H1 (cell line): ENCODE data around the gene ZNF462. TPM values are rescaled to one million over a fixed set of nuclear protein-coding genes. Genes with fewer than 3 reads are reported as not detected.
A peak's percentile ranks its signal among the peaks of the same experiment; 100 is the strongest.

ENCODE experiments used
- CTCF ChIA-PET: fragments of 300-600 bp; sonication (Branson Sonifier 250); formaldehyde crosslinking; loops from one replicate; lab custom pipeline; 2021; ENCODE audit not compliant: partially characterized antibody; lab: Charles Lee
- POLR2A ChIA-PET: fragments of 300-600 bp; sonication (Branson Sonifier 250); formaldehyde crosslinking; loops from one replicate; lab custom pipeline; 2021; ENCODE audit warnings: inconsistent platforms; ENCODE audit not compliant: partially characterized antibody; lab: Charles Lee
- DNase-seq, 2 experiments: peaks; one replicate each; pipeline versions ENCODE4 v3.0.0 to v3.0.0-alpha.2; 2010 to 2022; ENCODE audit warnings: low spot score in 2 of 2, low read depth in 1 of 2, mixed read lengths in 1 of 2
- FAIRE-seq: peaks from 2 replicates; lab custom pipeline; 2011; peaks lifted over from hg19 to GRCh38; lab: Jason Lieb, UNC
- H2AFZ ChIP-seq: 2 replicates; pipeline ENCODE4 v1.8.1; 2012; ENCODE audit warnings: low read length, inconsistent platforms
- H2AK5ac ChIP-seq: 2 replicates; pipeline ENCODE4 v1.6.1; 2013; ENCODE audit warnings: low read depth, low read length
- H2BK120ac ChIP-seq: replicated peaks from 2 replicates; pipeline ENCODE3; 2013; ENCODE audit warnings: low read depth, low read length, inconsistent platforms
- H2BK12ac ChIP-seq: 2 replicates; pipeline ENCODE4 v1.6.1; 2013; ENCODE audit warnings: low read depth, low read length
- H2BK15ac ChIP-seq: 2 replicates; pipeline ENCODE4 v1.6.1; 2013; ENCODE audit warnings: low read length
- H2BK20ac ChIP-seq: 2 replicates; pipeline ENCODE4 v1.6.1; 2013; ENCODE audit warnings: low read length
- H2BK5ac ChIP-seq: 2 replicates; pipeline ENCODE4 v1.6.1; 2013; ENCODE audit warnings: low read depth, low read length
- H3K14ac ChIP-seq: 2 replicates; pipeline ENCODE4 v1.6.1; 2013; ENCODE audit warnings: inconsistent platforms; ENCODE audit not compliant: insufficient read length
- H3K18ac ChIP-seq: 2 replicates; pipeline ENCODE4 v1.6.1; 2013; ENCODE audit warnings: low read length; ENCODE audit errors: extremely low read depth
- H3K23ac ChIP-seq: 2 replicates; pipeline ENCODE4 v1.6.1; 2013; ENCODE audit warnings: inconsistent platforms; ENCODE audit not compliant: insufficient read length
- H3K23me2 ChIP-seq: 2 replicates; pipeline ENCODE4 v1.6.1; 2013; ENCODE audit warnings: low read depth, low read length
- H3K27ac ChIP-seq: 2 replicates; pipeline ENCODE4 v1.6.1; 2011; ENCODE audit warnings: low read depth, low read length, inconsistent platforms
- H3K27me3 ChIP-seq, 4 experiments: replicated peaks in 1 of 4; 1 replicate in 1 of 4; 2 replicates in 3 of 4; pipeline versions ENCODE4 v1.6.1 to v1.8.1; 2011 to 2013; ENCODE audit warnings: low read length in 3 of 4, mild to moderate bottlenecking in 3 of 4, inconsistent platforms in 2 of 4, mixed read lengths in 2 of 4, moderate library complexity in 1 of 4; ENCODE audit not compliant: control insufficient read depth in 3 of 4, insufficient read depth in 3 of 4; ENCODE audit errors: extremely low read depth in 1 of 4
- H3K36me3 ChIP-seq, 4 experiments: 2 replicates each; pipeline versions ENCODE4 v1.6.1 to v1.8.1; 2011 to 2013; ENCODE audit warnings: mild to moderate bottlenecking in 4 of 4, low read length in 3 of 4, moderate library complexity in 2 of 4, control low read depth in 1 of 4, inconsistent platforms in 1 of 4; ENCODE audit not compliant: insufficient read depth in 4 of 4, control insufficient read depth in 2 of 4
- H3K4ac ChIP-seq: replicated peaks from 2 replicates; pipeline ENCODE3; 2013; ENCODE audit warnings: low read length, low read depth, mixed read lengths, inconsistent platforms; ENCODE audit not compliant: insufficient read length
- H3K4me1 ChIP-seq, 4 experiments: replicated peaks in 1 of 4; 1 replicate in 1 of 4; 2 replicates in 3 of 4; pipeline versions ENCODE4 v1.6.1 to v1.8.1; 2011 to 2013; ENCODE audit warnings: low read length in 3 of 4, inconsistent platforms in 2 of 4, mixed read lengths in 1 of 4; ENCODE audit not compliant: insufficient read depth in 4 of 4, control insufficient read depth in 3 of 4
- H3K4me2 ChIP-seq, 2 experiments: 2 replicates each; pipeline versions ENCODE4 v1.6.1 to v1.8.1; 2011 to 2013; ENCODE audit warnings: low read depth in 2 of 2, low read length in 2 of 2, control low read depth in 1 of 2, inconsistent platforms in 1 of 2, mild to moderate bottlenecking in 1 of 2; ENCODE audit not compliant: insufficient read depth in 1 of 2
- H3K4me3 ChIP-seq, 4 experiments: fragments of 200-600, 300-600 bp in 1 of 4; sonication (generic), shearing (Covaris generic), sonication (Bioruptor Twin) in 1 of 4; 2 replicates each; pipeline versions ENCODE4 v1.5.1 to v1.8.1; 2011 to 2016; ENCODE audit warnings: low read length in 4 of 4, low read depth in 3 of 4, control low read depth in 2 of 4, inconsistent platforms in 2 of 4, mild to moderate bottlenecking in 2 of 4, mixed read lengths in 1 of 4, moderate library complexity in 1 of 4; ENCODE audit not compliant: insufficient read depth in 2 of 4; ENCODE audit errors: extremely low read depth in 1 of 4
- H3K56ac ChIP-seq: replicated peaks from 2 replicates; pipeline ENCODE3; 2013; ENCODE audit warnings: low read depth, mild to moderate bottlenecking, mixed read lengths, low read length, inconsistent platforms; ENCODE audit not compliant: insufficient read length
- H3K79me1 ChIP-seq: 2 replicates; pipeline ENCODE4 v1.6.1; 2013; ENCODE audit warnings: low read depth, low read length, control low read depth
- H3K79me2 ChIP-seq, 2 experiments: 2 replicates each; pipeline versions ENCODE4 v1.6.1 to v1.8.1; 2012 to 2013; ENCODE audit warnings: low read length in 2 of 2, mild to moderate bottlenecking in 2 of 2, inconsistent platforms in 1 of 2; ENCODE audit not compliant: insufficient read depth in 2 of 2, control insufficient read depth in 1 of 2
- H3K9ac ChIP-seq, 4 experiments: replicated peaks in 1 of 4; 1 replicate in 1 of 4; 2 replicates in 3 of 4; pipeline versions ENCODE4 v1.6.1 to v1.8.1; 2011 to 2013; ENCODE audit warnings: low read depth in 3 of 4, low read length in 3 of 4, control low read depth in 2 of 4, mild to moderate bottlenecking in 2 of 4, moderate library complexity in 2 of 4, inconsistent platforms in 1 of 4; ENCODE audit errors: extremely low read depth in 1 of 4
- H3K9me3 ChIP-seq, 2 experiments: 2 replicates each; pipeline versions ENCODE4 v1.6.1 to v1.8.1; 2012 to 2013; ENCODE audit warnings: mild to moderate bottlenecking in 2 of 2, moderate library complexity in 2 of 2, control low read depth in 1 of 2, inconsistent platforms in 1 of 2, low read depth in 1 of 2, low read length in 1 of 2, mixed read lengths in 1 of 2; ENCODE audit not compliant: insufficient read depth in 2 of 2
- H4K20me1 ChIP-seq, 2 experiments: replicated peaks in 1 of 2; 2 replicates each; pipeline versions ENCODE3 to v1.8.1; 2011 to 2013; ENCODE audit warnings: inconsistent platforms in 2 of 2, low read length in 2 of 2, mild to moderate bottlenecking in 1 of 2; ENCODE audit not compliant: insufficient read depth in 2 of 2, control insufficient read depth in 1 of 2
- H4K5ac ChIP-seq: 2 replicates; pipeline ENCODE4 v1.6.1; 2013; ENCODE audit warnings: low read length, low read depth, mixed read lengths, inconsistent platforms; ENCODE audit not compliant: insufficient read length
- H4K8ac ChIP-seq: 2 replicates; pipeline ENCODE4 v1.8.0; 2013; ENCODE audit warnings: mild to moderate bottlenecking, moderate library complexity, low read length, inconsistent platforms; ENCODE audit not compliant: insufficient read depth; ENCODE audit errors: extremely low read depth
- H4K91ac ChIP-seq: replicated peaks from 2 replicates; pipeline ENCODE3; 2013; ENCODE audit warnings: low read length, mixed read lengths, inconsistent platforms; ENCODE audit not compliant: insufficient read length
- CHD1 ChIP-seq: IDR thresholded peaks from 2 replicates; pipeline ENCODE4 v1.6.1; 2012; ENCODE audit warnings: low read depth, low read length, improper control_type of control experiment
- CHD2 ChIP-seq: IDR thresholded peaks from 2 replicates; pipeline ENCODE4 v1.6.1; 2012; ENCODE audit warnings: low read length, improper control_type of control experiment
- CREB1 ChIP-seq: IDR thresholded peaks from 2 replicates; pipeline ENCODE4 v1.6.1; 2012; ENCODE audit warnings: inconsistent platforms
- GABPA ChIP-seq: IDR thresholded peaks from 2 replicates; pipeline ENCODE4 v1.6.1; 2011; ENCODE audit warnings: mild to moderate bottlenecking, low read length, moderate library complexity, borderline replicate concordance; ENCODE audit not compliant: insufficient read depth
- GTF2F1 ChIP-seq: IDR thresholded peaks from 2 replicates; pipeline ENCODE4 v1.6.1; 2012; ENCODE audit warnings: low read depth, low read length, improper control_type of control experiment, borderline replicate concordance
- JUND ChIP-seq: IDR thresholded peaks from 2 replicates; pipeline ENCODE4 v1.6.1; 2011; ENCODE audit warnings: mild to moderate bottlenecking, improper control_type of control experiment, low read length
- RXRA ChIP-seq: IDR thresholded peaks from 2 replicates; pipeline ENCODE4 v1.6.1; 2011; ENCODE audit warnings: low read depth, mild to moderate bottlenecking, low read length, moderate library complexity; ENCODE audit not compliant: insufficient read depth
- SIN3A ChIP-seq, 2 experiments: IDR thresholded peaks in 1 of 2; conservative IDR thresholded peaks in 1 of 2; 2 replicates each; pipeline ENCODE4 v1.6.1; 2011 to 2012; ENCODE audit warnings: low read length in 2 of 2, improper control_type of control experiment in 1 of 2, low read depth in 1 of 2, mild to moderate bottlenecking in 1 of 2
- TCF12 ChIP-seq: IDR thresholded peaks from 2 replicates; pipeline ENCODE4 v1.6.1; 2011; ENCODE audit warnings: low read depth, mild to moderate bottlenecking, low read length
- TEAD4 ChIP-seq: IDR thresholded peaks from 2 replicates; pipeline ENCODE4 v1.6.1; 2012; ENCODE audit warnings: low read depth, low read length, inconsistent platforms, mixed read lengths
- YY1 ChIP-seq: IDR thresholded peaks from 2 replicates; pipeline ENCODE4 v1.6.1; 2011; ENCODE audit warnings: low read depth, mild to moderate bottlenecking, low read length
- WGBS, 2 experiments: shearing (Covaris generic) in 1 of 2; methylation state at CpG; one replicate each; pipeline versions ENCODE4 v1.1.6 to v1.1.7; 2013 to 2015; ENCODE audit warnings: low lambda C conversion rate in 2 of 2, mixed read lengths in 2 of 2, inconsistent platforms in 1 of 2, low coverage in 1 of 2, missing lambda C conversion rate in 1 of 2; ENCODE audit not compliant: insufficient replicate concordance in 2 of 2, insufficient coverage in 1 of 2, insufficient read length in 1 of 2; ENCODE audit errors: extremely low coverage in 1 of 2, missing lambda C conversion rate in 1 of 2; 5-methylcytosine and 5-hydroxymethylcytosine counted together
- polyA plus RNA-seq, 7 experiments: library from polyadenylated mRNA; depleted of rRNA in 3 of 7; stranded (reverse) in 5 of 7; unstranded in 2 of 7; fragments of >200 nt in 5 of 7; fragments of 200-250 nt in 2 of 7; gene quantifications; 1 replicate in 5 of 7; 2 replicates in 1 of 7; 4 replicates in 1 of 7; pipeline versions ENCODE4 v1.2.1 to v1.2.3, GENCODE V29; 2011 to 2013; ENCODE audit warnings: missing spikeins in 2 of 7, mixed read lengths in 2 of 7
- total RNA-seq: library from RNA; stranded (reverse); fragmentation: NEBNext Ultra II Directional; extraction: Animal tissue kit (Norgen Biotek cat#: 25700); gene quantifications from 2 replicates; pipeline ENCODE4 v1.2.1, GENCODE V29; 2021

ZNF462 gene
- total and polyA plus RNA-seq, 2 of the 8 experiments (the other 6 are each of a cell fraction or from before 2014, with no cell fraction given), result 30.0 to 163 TPM

GRCh38 chr9:106869458-106869857 lies 6.5 kb downstream of the ZNF462 start:
- 92% methylated on average over 3 of the region's 3 CpGs; no CpG with 5 or more reads in 1 of the 2 experiments for WGBS, 2 experiments
- POLR2A ChIA-PET, result interaction anchor here (1.5 to 3.4 kb wide), 4 partner anchors 9 to 65 kb away, joined by 3 to 15 read pairs (median 5); no protein-coding TSS in a partner anchor
- H3K4me1 ChIP-seq, result peaks cover 6 to 34% (median 16%) of the 10 kb centered on the region in 4 experiments; a peak in 6 of 7 replicates

More at GRCh38 chr9:106869458-106869857, 6.5 kb downstream of the ZNF462 start:
- DNase-seq, result no peak
- peaks cover 12 to 15% of the 10 kb centered on the region in 2 experiments for H4K20me1 ChIP-seq
- H2AFZ ChIP-seq, result no peak overlapping the region
- H3K14ac ChIP-seq, result no peak overlapping the region
- no peak overlapping the region for H2AK5ac ChIP-seq
- no peak overlapping the region for H2BK20ac ChIP-seq
- no peak overlapping the region for H4K5ac ChIP-seq
- H3K79me2 ChIP-seq, result peaks cover 77 to 100% of the 10 kb centered on the region in 2 experiments
- H3K18ac ChIP-seq, result no peak overlapping the region
- H3K4ac ChIP-seq, result no peak overlapping the region
- H3K36me3 ChIP-seq, result peaks cover 0 to 23% (median 3%) of the 10 kb centered on the region in 4 experiments; a peak in 2 of 8 replicates
- H3K23ac ChIP-seq, result no peak overlapping the region
- CTCF ChIA-PET, result interaction anchor here (0.7 to 1.2 kb wide), 3 partner anchors 18 to 192 kb away, joined by 3 to 4 read pairs (median 4); no protein-coding TSS in a partner anchor
- no peak for TF ChIP-seq CHD1
- TF ChIP-seq CREB1, result no peak
- TF ChIP-seq SIN3A (conservative IDR thresholded peaks at IDR 0.05 in 1 of 2, IDR thresholded peaks at IDR 0.05 in 1 of 2; ENCODE audit: low read depth in 1 of 2, low read length in 2 of 2), result no peak
- TF ChIP-seq JUND, result no peak
- no peak for TF ChIP-seq RXRA
- no peak for TF ChIP-seq YY1
- no peak for TF ChIP-seq CHD2
- no peak for TF ChIP-seq TCF12
- no peak for TF ChIP-seq GABPA
- TF ChIP-seq GTF2F1, result no peak
- TF ChIP-seq TEAD4, result no peak
- no peak overlapping the region for H3K56ac ChIP-seq
- no peak overlapping the region for H2BK15ac ChIP-seq
- H3K4me3 ChIP-seq, result no peak overlapping the region
- no peak overlapping the region for H2BK5ac ChIP-seq
- H3K9ac ChIP-seq, result no peak overlapping the region
- H4K8ac ChIP-seq, result no peak overlapping the region
- H3K79me1 ChIP-seq, result peaks cover 5% of the 10 kb centered on the region; the same call in 1 of the 2 replicates
- H3K27me3 ChIP-seq, result no peaks in the 10 kb centered on the region
- no peaks in the 10 kb centered on the region; the same call in none of the 2 replicates for H3K23me2 ChIP-seq
- H2BK12ac ChIP-seq, result no peak overlapping the region
- peak overlapping the region in 1 of 2 experiments; percentile 33; a peak in 1 of 4 replicates for H3K4me2 ChIP-seq
- no peak overlapping the region for H4K91ac ChIP-seq
- H3K9me3 ChIP-seq, result no peaks in the 10 kb centered on the region
- no peak overlapping the region for H3K27ac ChIP-seq
- FAIRE-seq, result no peak
- no peak overlapping the region for H2BK120ac ChIP-seq
